HG02588 (cell line): Measurements from ENCODE around the gene OR2S2.
"Not testable (repeated sequence)": the region's sequence is repeated elsewhere in the genome, so short reads cannot be mapped to it uniquely, and the experiment has no call there.

Source experiments
- ATAC-seq: cut with Tn5 transposase; IDR thresholded peaks from one replicate; pipeline ENCODE4 v1.9.1; 2021; ENCODE audit warnings: mild to moderate bottlenecking, moderate library complexity; ENCODE audit not compliant: unreplicated experiment

The OR2S2 gene

GRCh38 chr9:35935261-35935660 lies 22.7 kb downstream of the OR2S2 start:
- no peak for ATAC-seq

- not testable (repeated sequence) for ATAC-seq
Measured at GRCh38 chr9:35934069-35934468, 23.9 kb downstream of the OR2S2 start.

- no peak for ATAC-seq
Measured at GRCh38 chr9:35933550-35934067, 24.3 kb downstream of the OR2S2 start.

GRCh38 chr9:35932735-35933134 lies 25.2 kb downstream of the OR2S2 start:
- ATAC-seq: no peak

GRCh38 chr9:35930989-35931388 lies 27.0 kb downstream of the OR2S2 start:
- ATAC-seq: no peak

- ATAC-seq: no peak
Measured at GRCh38 chr9:35930521-35930920, 27.4 kb downstream of the OR2S2 start.

- ATAC-seq: no peak
Measured at GRCh38 chr9:35929453-35929718, 28.6 kb downstream of the OR2S2 start.

GRCh38 chr9:35928591-35929452 lies 29.1 kb downstream of the OR2S2 start:
- ATAC-seq: no peak

GRCh38 chr9:35923927-35924763 lies 33.8 kb downstream of the OR2S2 start:
- ATAC-seq: no peak

GRCh38 chr9:35923598-35923926 lies 34.4 kb downstream of the OR2S2 start:
- no peak for ATAC-seq

- no peak for ATAC-seq
Measured at GRCh38 chr9:35920051-35920620, 37.8 kb downstream of the OR2S2 start.

GRCh38 chr9:35919212-35920008 lies 38.5 kb downstream of the OR2S2 start:
- ATAC-seq: no peak

- ATAC-seq: no peak
Measured at GRCh38 chr9:35918780-35919179, 39.2 kb downstream of the OR2S2 start.

GRCh38 chr9:35917261-35917660 lies 40.7 kb downstream of the OR2S2 start:
- no peak for ATAC-seq

- ATAC-seq: no peak
Measured at GRCh38 chr9:35915681-35916294, 42.2 kb downstream of the OR2S2 start.

GRCh38 chr9:35914301-35914807 lies 43.6 kb downstream of the OR2S2 start:
- no peak for ATAC-seq

GRCh38 chr9:35913429-35913828 lies 44.5 kb downstream of the OR2S2 start:
- ATAC-seq: not testable (repeated sequence)

- no peak for ATAC-seq
Measured at GRCh38 chr9:35912791-35913400, 45.1 kb downstream of the OR2S2 start.

GRCh38 chr9:35911690-35912089 lies 46.3 kb downstream of the OR2S2 start:
- no peak for ATAC-seq
